Vagina (tissue), 2 donors: ENCODE measurements around the gene SNX24. TPM values are rescaled to one million over a fixed set of nuclear protein-coding genes. Genes with fewer than 3 reads are reported as not detected.

Experiments used
- DNase-seq, 2 donors: peaks; one replicate each; pipeline ENCODE4 v3.0.0-alpha.2; 2017; ENCODE audit errors: extremely low spot score in 2 of 2
- H3K27ac ChIP-seq: fragments of 200-600 bp; sonication (generic); one replicate; pipeline ENCODE4 v1.5.1; 2019
- H3K27me3 ChIP-seq: fragments of 200-600 bp; sonication (generic); one replicate; pipeline ENCODE4 v1.5.1; 2019
- H3K36me3 ChIP-seq, 2 donors: fragments of 200-600 bp; sonication (generic); one replicate each; pipeline ENCODE4 v1.5.1; 2017 to 2019
- H3K4me1 ChIP-seq: fragments of 200-600 bp; sonication (generic); one replicate; pipeline ENCODE4 v1.5.1; 2019
- H3K4me3 ChIP-seq, 2 donors: fragments of 200-600 bp; sonication (generic); 1 replicate in 1 of 2; 2 replicates in 1 of 2; pipeline ENCODE4 v1.5.1; 2016 to 2019
- H3K9me3 ChIP-seq: fragments of 200-600 bp; sonication (generic); one replicate; pipeline ENCODE4 v1.5.1; 2019
- CTCF ChIP-seq, 3 experiments: fragments of 450-650 bp in 2 of 3; fragments of 200-600 bp in 1 of 3; sonication (generic) in 1 of 3; IDR thresholded peaks; one replicate each; pipeline ENCODE4 v1.5.1; 2017 to 2019; ENCODE audit warnings: antibody characterized with exemption in 3 of 3, mild to moderate bottlenecking in 2 of 3, moderate library complexity in 2 of 3
- POLR2A ChIP-seq, 2 donors: fragments of 450-650 bp; IDR thresholded peaks; one replicate each; pipeline ENCODE4 v1.6.1; 2017; ENCODE audit warnings: antibody characterized with exemption in 2 of 2, mild to moderate bottlenecking in 2 of 2, moderate library complexity in 2 of 2
- POLR2AphosphoS5 ChIP-seq, 2 donors: sonication (generic); formaldehyde crosslinking; IDR thresholded peaks; one replicate each; pipeline ENCODE4 v1.9.0; 2017; ENCODE audit warnings: antibody characterized with exemption in 2 of 2, mild to moderate bottlenecking in 2 of 2, low read depth in 1 of 2; ENCODE audit not compliant: insufficient read depth in 1 of 2
- intact Hi-C: fragments of 100-400 bp; cut with DNase I; formaldehyde crosslinking; loops from one replicate; pipeline ENCODE4 v1.15.1; 2023
- total RNA-seq: library from RNA; depleted of rRNA; stranded (reverse); fragments of >200 nt; gene quantifications from one replicate; pipeline ENCODE4 v1.2.3, GENCODE V29; 2016

The SNX24 gene
- total RNA-seq, 1 donor from 2014 or later: 19.4 TPM

- no peak for DNase-seq
- Histone ChIP-seq H3K27me3 (no peaks in the 10 kb centered on the region), H3K9me3 (no peaks in the 10 kb centered on the region), H3K4me3 (no peak overlapping the region), H3K4me1 (no peaks in the 10 kb centered on the region), H3K27ac (no peak overlapping the region), H3K36me3 (no peaks in the 10 kb centered on the region)
- intact Hi-C loops: no loop called here
- no peak for TF ChIP-seq CTCF (IDR thresholded peaks at IDR 0.05)
- TF ChIP-seq POLR2AphosphoS5 (IDR thresholded peaks at IDR 0.05; ENCODE audit: insufficient read depth in 1 of 2, low read depth in 1 of 2): no peak
Measured at GRCh38 chr5:122924203-122924602, 78.8 kb downstream of the SNX24 start.

- Histone ChIP-seq H3K27ac (no peak overlapping the region), H3K4me1 (no peaks in the 10 kb centered on the region), H3K9me3 (no peaks in the 10 kb centered on the region), H3K36me3 (no peaks in the 10 kb centered on the region), H3K27me3 (no peaks in the 10 kb centered on the region), H3K4me3 (no peak overlapping the region)
- TF ChIP-seq POLR2AphosphoS5 (IDR thresholded peaks at IDR 0.05; ENCODE audit: insufficient read depth in 1 of 2, low read depth in 1 of 2): no peak
- TF ChIP-seq CTCF (IDR thresholded peaks at IDR 0.05): no peak
- TF ChIP-seq POLR2A (IDR thresholded peaks at IDR 0.05): no peak
- DNase-seq: no peak
- intact Hi-C loops: no loop called here
Measured at GRCh38 chr5:122924719-122925395, 79.4 kb downstream of the SNX24 start.

GRCh38 chr5:122929001-122929400 is 83.6 kb downstream of the SNX24 start:
- TF ChIP-seq CTCF (IDR thresholded peaks at IDR 0.05): no peak
- TF ChIP-seq POLR2A (IDR thresholded peaks at IDR 0.05): no peak
- TF ChIP-seq POLR2AphosphoS5 (IDR thresholded peaks at IDR 0.05; ENCODE audit: insufficient read depth in 1 of 2, low read depth in 1 of 2): no peak
- Histone ChIP-seq H3K4me3 (no peak overlapping the region), H3K4me1 (no peaks in the 10 kb centered on the region), H3K27ac (no peak overlapping the region), H3K36me3 (no peaks in the 10 kb centered on the region), H3K27me3 (no peaks in the 10 kb centered on the region), H3K9me3 (no peaks in the 10 kb centered on the region)
- DNase-seq: no peak
- intact Hi-C loops: no loop called here

- no peak for DNase-seq
- Histone ChIP-seq H3K27ac (no peak overlapping the region), H3K36me3 (no peaks in the 10 kb centered on the region), H3K9me3 (no peaks in the 10 kb centered on the region), H3K27me3 (no peaks in the 10 kb centered on the region), H3K4me1 (no peaks in the 10 kb centered on the region), H3K4me3 (no peak overlapping the region)
- intact Hi-C loops: no loop called here
- no peak for TF ChIP-seq CTCF (IDR thresholded peaks at IDR 0.05)
- no peak for TF ChIP-seq POLR2A (IDR thresholded peaks at IDR 0.05)
- TF ChIP-seq POLR2AphosphoS5 (IDR thresholded peaks at IDR 0.05; ENCODE audit: insufficient read depth in 1 of 2, low read depth in 1 of 2): no peak
Measured at GRCh38 chr5:122929980-122930379, 84.6 kb downstream of the SNX24 start.

- Histone ChIP-seq H3K36me3 (no peaks in the 10 kb centered on the region), H3K27me3 (no peaks in the 10 kb centered on the region), H3K27ac (no peak overlapping the region), H3K4me1 (peaks cover 9% of the 10 kb centered on the region), H3K4me3 (no peak overlapping the region), H3K9me3 (no peaks in the 10 kb centered on the region)
- no peak for TF ChIP-seq POLR2A (IDR thresholded peaks at IDR 0.05)
- intact Hi-C loops: no loop called here
- DNase-seq: no peak
Measured at GRCh38 chr5:122933956-122934355, 88.5 kb downstream of the SNX24 start.
